ENCODE data around the gene BMP8B.

- TF ChIP-seq CTCF (IDR thresholded peaks at IDR 0.05) (no peak), POLR2AphosphoS5 (IDR thresholded peaks at IDR 0.05) (no peak)
Observed at GRCh38 chr1:39812913-39813312, 24.2 kb upstream of the BMP8B start.
